SK-N-MC (cell line): ENCODE data around the gene DDX4.

Experiments used
- DNase-seq: peaks from one replicate; pipeline ENCODE4 v3.0.0-alpha.2; 2011; ENCODE audit warnings: low read depth, low spot score
- H3K27ac ChIP-seq: fragments of 200-600 bp; sonication (generic); 2 replicates; pipeline ENCODE4 v1.5.1; 2016; ENCODE audit warnings: mixed run types
- H3K36me3 ChIP-seq: fragments of 200-600 bp; sonication (generic); 2 replicates; pipeline ENCODE4 v1.6.1; 2017; ENCODE audit warnings: antibody characterized with exemption, low read length, mixed read lengths; ENCODE audit not compliant: insufficient read depth
- H3K4me3 ChIP-seq: fragments of 200-600 bp; sonication (generic); 2 replicates; pipeline ENCODE4 v1.5.1; 2016
- H3K9ac ChIP-seq: fragments of 200-600 bp; sonication (generic); 2 replicates; pipeline ENCODE4 v1.8.0; 2017; ENCODE audit warnings: mixed run types, mixed read lengths; ENCODE audit not compliant: insufficient read length
- H3K9me3 ChIP-seq: fragments of 200-600 bp; sonication (generic); 2 replicates; pipeline ENCODE4 v1.6.1; 2017; ENCODE audit warnings: low read depth, mild to moderate bottlenecking, antibody characterized with exemption, low read length, moderate library complexity, mixed read lengths
- EZH2 ChIP-seq: fragments of 200-600 bp; sonication (generic); IDR thresholded peaks from one replicate; pipeline ENCODE4 v1.6.1; 2017; ENCODE audit warnings: antibody characterized with exemption
- FOXP2 ChIP-seq: optimal IDR thresholded peaks from 2 replicates; pipeline ENCODE3; 2011; ENCODE audit warnings: mild to moderate bottlenecking, moderate library complexity; ENCODE audit not compliant: insufficient read depth; ENCODE audit errors: extremely low read length, control extremely low read depth
- POLR2AphosphoS5 ChIP-seq: IDR thresholded peaks from 2 replicates; pipeline ENCODE4 v1.6.1; 2012; ENCODE audit warnings: mild to moderate bottlenecking, low read depth, low read length, borderline replicate concordance

The DDX4 gene

DNA sequence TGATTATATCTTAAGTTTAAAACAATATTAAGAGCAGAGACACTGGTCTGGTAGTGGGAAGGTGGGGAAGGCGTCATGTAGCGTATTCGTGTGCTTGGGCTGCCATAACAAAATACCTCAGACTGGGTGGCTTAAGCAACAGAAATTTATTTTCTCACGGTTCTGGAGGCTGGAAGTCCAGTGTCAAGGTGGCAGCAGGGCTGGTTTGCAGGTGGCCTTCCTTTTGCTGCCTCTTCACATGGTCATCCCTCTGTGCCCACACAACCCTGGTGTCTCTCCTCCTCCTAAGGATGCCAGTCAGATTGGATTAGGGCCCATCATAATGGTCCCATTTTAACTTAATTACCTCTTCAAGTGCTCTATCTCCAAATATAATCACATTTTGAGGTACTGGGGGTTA lies 122.8 kb downstream of the DDX4 start:
- no peak overlapping the region for H3K27ac ChIP-seq
- no peaks in the 10 kb centered on the region for H3K9me3 ChIP-seq
- no peaks in the 10 kb centered on the region for H3K36me3 ChIP-seq
- H3K9ac ChIP-seq: no peak overlapping the region
- H3K4me3 ChIP-seq: no peak overlapping the region
- DNase-seq: no peak
- no peak for TF ChIP-seq EZH2

DNA sequence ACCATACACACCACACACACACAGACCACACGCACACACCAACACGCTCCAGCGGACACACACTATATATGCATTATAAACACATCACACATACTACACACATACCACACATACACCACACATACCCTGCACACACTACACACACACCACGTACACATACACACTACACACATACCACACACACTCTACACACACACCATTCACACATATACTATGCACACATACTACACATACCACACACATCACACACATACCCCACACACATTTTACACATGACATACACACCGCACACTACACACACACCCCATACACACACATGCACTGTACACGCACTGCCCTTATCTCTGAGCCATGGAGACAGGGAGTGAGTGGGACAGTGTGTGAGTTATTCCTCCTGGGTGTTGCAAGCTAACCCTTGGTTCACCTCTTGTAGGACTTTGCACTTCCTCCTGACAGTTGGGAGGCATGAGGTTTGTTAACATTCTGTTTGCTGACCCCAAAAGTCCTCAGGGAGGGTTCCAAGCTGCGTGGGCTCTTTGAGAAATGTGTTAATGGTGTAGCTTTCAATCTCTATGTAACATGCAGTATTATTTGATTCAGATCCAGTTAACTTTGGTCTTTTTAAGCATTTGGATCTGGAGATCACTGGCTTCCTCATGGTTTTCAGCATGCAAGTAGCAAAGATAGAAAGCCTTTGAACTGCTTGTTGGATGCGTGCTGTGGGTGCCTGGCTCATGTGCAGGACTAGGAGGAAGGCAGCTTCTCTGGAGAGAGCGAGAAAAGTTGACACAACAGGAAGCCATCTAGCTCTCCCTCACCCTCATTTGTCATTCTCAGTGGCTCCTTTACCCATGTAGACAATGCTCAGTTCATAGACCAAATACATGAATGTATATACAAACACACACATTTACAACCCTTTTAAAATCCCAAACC lies 127.0 kb downstream of the DDX4 start:
- TF ChIP-seq EZH2 (no peak), FOXP2 (no peak), POLR2AphosphoS5 (no peak)
- no peak overlapping the region for H3K27ac ChIP-seq
- H3K9ac ChIP-seq: no peak overlapping the region
- no peaks in the 10 kb centered on the region for H3K9me3 ChIP-seq
- no peaks in the 10 kb centered on the region for H3K36me3 ChIP-seq
- no peak for DNase-seq
- no peak overlapping the region for H3K4me3 ChIP-seq

DNA sequence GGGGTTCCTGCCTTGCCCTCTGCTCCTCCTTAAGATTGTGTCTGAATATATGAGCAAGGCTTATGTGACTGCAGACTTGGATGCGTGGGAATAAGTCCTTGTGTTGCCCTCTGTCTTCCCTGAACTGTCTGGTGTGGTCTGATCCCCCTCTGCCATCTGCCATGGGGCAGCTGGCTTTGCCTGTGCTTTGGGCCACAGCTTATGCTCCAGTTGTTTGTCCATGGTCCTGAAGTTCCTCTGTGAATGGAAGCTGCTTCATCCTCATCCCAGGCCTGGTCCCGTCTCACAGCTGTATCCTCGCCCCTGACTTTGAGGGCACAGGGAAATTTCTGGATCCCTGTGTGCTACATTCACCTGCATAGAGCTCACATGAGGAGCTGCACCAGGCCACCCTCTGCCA lies 128.0 kb downstream of the DDX4 start:
- H3K36me3 ChIP-seq: no peaks in the 10 kb centered on the region
- no peak for DNase-seq
- no peak for TF ChIP-seq EZH2
- no peak for TF ChIP-seq FOXP2
- no peak for TF ChIP-seq POLR2AphosphoS5
- no peak overlapping the region for H3K4me3 ChIP-seq
- H3K9me3 ChIP-seq: no peaks in the 10 kb centered on the region
- no peak overlapping the region for H3K27ac ChIP-seq
- H3K9ac ChIP-seq: no peak overlapping the region

DNA sequence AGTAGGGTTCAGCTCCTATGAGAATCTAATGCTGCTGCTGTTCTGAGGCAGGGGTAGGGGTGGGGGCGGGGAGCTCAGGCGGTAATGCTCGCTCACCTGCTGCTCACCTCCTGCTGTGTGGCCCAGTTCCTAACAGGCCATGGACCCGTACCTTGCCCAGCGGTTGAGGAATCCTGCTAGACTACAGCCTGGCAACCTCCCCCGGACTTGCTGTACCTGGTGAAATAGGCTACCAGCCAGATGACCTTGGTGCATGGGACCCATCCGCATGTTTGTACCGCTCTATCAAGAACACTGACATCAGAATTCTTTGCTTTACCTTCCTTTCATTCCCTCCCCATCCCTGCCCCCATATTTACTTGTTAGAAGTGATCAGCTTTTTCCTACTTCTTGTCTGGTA lies 128.6 kb downstream of the DDX4 start:
- Histone ChIP-seq H3K27ac (no peak overlapping the region), H3K9ac (no peak overlapping the region), H3K36me3 (no peaks in the 10 kb centered on the region), H3K9me3 (no peaks in the 10 kb centered on the region), H3K4me3 (no peak overlapping the region)
- DNase-seq: no peak
- TF ChIP-seq FOXP2 (no peak), EZH2 (no peak), POLR2AphosphoS5 (no peak)
